GM18519 (cell line): ENCODE data around the gene TOMM34.

Experiments
- ATAC-seq: cut with Tn5 transposase; IDR thresholded peaks from one replicate; pipeline ENCODE4 v1.9.1; 2021; ENCODE audit warnings: mild to moderate bottlenecking, moderate library complexity; ENCODE audit not compliant: unreplicated experiment, low FRiP score

Gene TOMM34

GRCh38 chr20:44897133-44897532 lies 63.1 kb downstream of the TOMM34 start:
- no peak for ATAC-seq

DNA sequence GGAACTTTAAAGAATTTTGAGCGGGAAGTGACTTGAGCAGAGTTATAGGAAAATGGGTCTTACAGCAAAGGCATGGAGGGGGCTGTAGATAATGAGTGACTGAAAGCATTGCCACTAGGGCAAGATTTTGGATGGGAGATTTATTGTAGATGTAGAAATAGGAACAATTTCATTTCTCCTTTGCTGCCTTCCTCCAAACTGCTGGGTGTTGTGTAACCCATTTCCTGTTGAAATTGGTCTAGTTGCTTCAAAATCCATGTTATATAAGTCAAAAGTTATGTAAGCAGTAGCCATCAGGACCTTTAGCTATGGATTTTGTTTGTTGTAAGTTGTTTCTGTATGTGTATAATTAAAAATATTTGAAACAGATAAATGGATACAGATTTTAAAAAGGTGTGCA lies 63.6 kb downstream of the TOMM34 start:
- ATAC-seq: no peak

- no peak for ATAC-seq
Measured at GRCh38 chr20:44894959-44895358, 65.2 kb downstream of the TOMM34 start.
